HG03135 (cell line): ENCODE data around the gene DNHD1.

ENCODE experiments used
- ATAC-seq: cut with Tn5 transposase; IDR thresholded peaks from one replicate; pipeline ENCODE4 v1.9.1; 2021; ENCODE audit warnings: mild to moderate bottlenecking, moderate library complexity; ENCODE audit not compliant: unreplicated experiment

The DNHD1 gene

GRCh38 chr11:6609502-6610015 lies 112.5 kb downstream of the DNHD1 start:
- ATAC-seq: no peak

GRCh38 chr11:6610591-6610990 lies 113.5 kb downstream of the DNHD1 start:
- no peak for ATAC-seq

- peak; percentile 13 for ATAC-seq
These were observed 114.2 kb downstream of the DNHD1 start for GRCh38 chr11:6611092-6611962.

- no peak for ATAC-seq
These were observed 114.8 kb downstream of the DNHD1 start for GRCh38 chr11:6611963-6612212.

- peak; percentile 86 for ATAC-seq
These were observed 115.3 kb downstream of the DNHD1 start, which contains the start of gene TAF10 for GRCh38 chr11:6612213-6613041. Gene TAF10 (minus strand): TSS chr11:6612216. CDS start chr11:6612189, 27 bp downstream.

- no peak for ATAC-seq
These were observed 116.4 kb downstream of the DNHD1 start for GRCh38 chr11:6613496-6613895.

GRCh38 chr11:6614446-6614845 lies 117.4 kb downstream of the DNHD1 start:
- ATAC-seq: no peak

GRCh38 chr11:6615046-6615445 lies 118.0 kb downstream of the DNHD1 start:
- no peak for ATAC-seq

- no peak for ATAC-seq
These were observed 119.0 kb downstream of the DNHD1 start for GRCh38 chr11:6615882-6616585.

GRCh38 chr11:6616596-6617250 lies 119.6 kb downstream of the DNHD1 start:
- no peak for ATAC-seq

GRCh38 chr11:6617315-6617781 lies 120.3 kb downstream of the DNHD1 start:
- ATAC-seq: no peak

- ATAC-seq: peak; percentile 20
These were observed 121.3 kb downstream of the DNHD1 start for GRCh38 chr11:6618117-6619003.

- peak; percentile 96 for ATAC-seq
These were observed 122.1 kb downstream of the DNHD1 start, which contains the start of gene TPP1 for GRCh38 chr11:6619004-6619745. Gene TPP1 (minus strand): TSS chr11:6619422. CDS start chr11:6619400, 22 bp downstream.

GRCh38 chr11:6620636-6621035 lies 123.6 kb downstream of the DNHD1 start:
- ATAC-seq: no peak
